Osteocyte (in vitro differentiated cells): Measurements from ENCODE around the gene PSMB5. TPM values are rescaled to one million over a fixed set of nuclear protein-coding genes. Genes with fewer than 3 reads are reported as not detected.

Experiments
- DNase-seq: peaks from one replicate; pipeline ENCODE4 v3.0.0; 2021; ENCODE audit warnings: mixed read lengths; ENCODE audit not compliant: unreplicated experiment; ENCODE audit errors: extremely low spot score
- H3K27ac Mint-ChIP-seq: one replicate; pipeline ENCODE4 v1.8.0; 2021; ENCODE audit warnings: mild to moderate bottlenecking, mixed read lengths; ENCODE audit not compliant: unreplicated experiment
- H3K27me3 Mint-ChIP-seq: one replicate; pipeline ENCODE4 v1.8.0; 2021; ENCODE audit warnings: mixed read lengths; ENCODE audit not compliant: unreplicated experiment
- H3K36me3 Mint-ChIP-seq: one replicate; pipeline ENCODE4 v1.8.0; 2021; ENCODE audit warnings: mixed read lengths; ENCODE audit not compliant: unreplicated experiment
- H3K4me1 Mint-ChIP-seq: one replicate; pipeline ENCODE4 v1.8.0; 2021; ENCODE audit warnings: mixed read lengths; ENCODE audit not compliant: unreplicated experiment
- H3K4me3 Mint-ChIP-seq: one replicate; pipeline ENCODE4 v1.8.0; 2021; ENCODE audit warnings: mild to moderate bottlenecking, moderate library complexity, mixed read lengths; ENCODE audit not compliant: unreplicated experiment
- H3K9me3 Mint-ChIP-seq: one replicate; pipeline ENCODE4 v1.8.0; 2021; ENCODE audit warnings: mixed read lengths; ENCODE audit not compliant: unreplicated experiment
- CTCF ChIP-seq: fragments of 200-600 bp; sonication (generic); IDR thresholded peaks from 2 replicates; pipeline ENCODE4 v1.5.0; 2021; ENCODE audit warnings: antibody characterized with exemption, mild to moderate bottlenecking, moderate library complexity
- total RNA-seq: library from RNA; stranded (reverse); gene quantifications from 2 replicates; pipeline ENCODE4 v1.2.1, GENCODE V29; 2021

The PSMB5 gene
- total RNA-seq, 1 donor from 2014 or later: 147 TPM

DNA sequence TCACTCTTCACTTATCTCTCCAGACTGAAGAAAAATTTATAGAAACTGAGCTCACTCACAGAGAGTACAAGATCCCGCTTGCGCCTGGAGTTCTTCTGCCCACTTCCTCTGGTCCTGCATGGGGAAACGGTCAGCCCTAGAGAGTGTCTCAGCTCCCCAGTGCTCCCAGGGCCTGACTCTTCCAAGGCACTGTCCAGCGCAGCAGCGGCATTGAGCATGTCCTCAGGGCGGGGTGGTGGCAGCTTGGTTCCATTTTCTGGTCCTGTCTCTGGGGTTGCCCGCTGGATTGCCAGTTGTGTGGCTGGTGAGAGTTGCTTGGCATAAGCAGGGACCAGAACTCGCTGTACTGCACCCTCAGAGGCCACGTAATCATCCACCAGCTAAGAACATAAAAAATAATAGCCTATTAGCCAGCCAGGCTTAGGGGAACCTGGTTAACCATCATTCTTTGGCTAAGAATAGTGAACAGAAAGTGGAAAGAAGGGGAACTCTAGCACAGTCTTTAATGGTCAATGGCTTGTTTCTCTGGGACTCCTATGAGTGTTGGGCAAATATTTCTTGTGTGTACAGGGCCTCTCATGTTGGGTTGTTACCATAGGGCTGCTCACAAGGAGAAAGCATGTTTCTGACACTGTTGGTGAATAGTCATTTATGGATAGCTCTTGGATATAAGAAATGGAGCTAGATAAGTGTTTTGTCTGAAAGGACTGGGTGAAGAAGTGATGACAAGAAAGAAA lies 38.6 kb downstream of the PSMB5 start:
- TF ChIP-seq CTCF: no peak
- H3K36me3 Mint-ChIP-seq: peaks cover 3% of the 10 kb centered on the region
- DNase-seq: no peak
- H3K4me3 Mint-ChIP-seq: no peak overlapping the region
- no peaks in the 10 kb centered on the region for H3K9me3 Mint-ChIP-seq
- H3K4me1 Mint-ChIP-seq: peaks cover 15% of the 10 kb centered on the region
- no peaks in the 10 kb centered on the region for H3K27me3 Mint-ChIP-seq
- no peak overlapping the region for H3K27ac Mint-ChIP-seq

GRCh38 chr14:22994762-22995275 lies 39.9 kb downstream of the PSMB5 start:
- DNase-seq: no peak
- Mint-ChIP-seq H3K27ac (peak overlapping the region; percentile 66), H3K9me3 (no peaks in the 10 kb centered on the region), H3K36me3 (peaks cover 3% of the 10 kb centered on the region), H3K27me3 (no peaks in the 10 kb centered on the region), H3K4me1 (peaks cover 15% of the 10 kb centered on the region), H3K4me3 (no peak overlapping the region)
- TF ChIP-seq CTCF: peak; percentile 73

DNA sequence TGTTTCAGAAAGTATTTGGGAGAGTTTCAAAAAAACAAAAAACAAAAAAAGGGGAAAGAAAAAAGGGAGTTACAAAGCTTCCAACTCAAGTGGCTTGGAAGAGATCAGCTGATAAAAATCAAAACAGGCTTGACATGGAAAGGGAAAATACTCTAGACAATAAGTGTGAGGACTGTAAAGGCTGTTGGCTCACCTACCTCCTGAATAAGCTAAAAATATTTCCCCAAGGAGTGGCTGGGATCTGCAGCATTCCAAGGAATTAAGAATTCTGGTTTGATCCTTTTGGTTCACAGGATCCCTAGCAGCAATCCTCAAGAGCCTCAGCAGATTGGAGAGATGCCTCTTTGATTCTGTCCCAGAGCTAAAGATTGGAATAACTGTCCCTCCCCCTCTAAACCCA lies 41.2 kb downstream of the PSMB5 start:
- Mint-ChIP-seq H3K27ac (no peak overlapping the region), H3K4me3 (no peak overlapping the region), H3K4me1 (peaks cover 15% of the 10 kb centered on the region), H3K36me3 (peaks cover 3% of the 10 kb centered on the region), H3K27me3 (no peaks in the 10 kb centered on the region), H3K9me3 (no peaks in the 10 kb centered on the region)
- TF ChIP-seq CTCF: no peak
- no peak for DNase-seq

DNA sequence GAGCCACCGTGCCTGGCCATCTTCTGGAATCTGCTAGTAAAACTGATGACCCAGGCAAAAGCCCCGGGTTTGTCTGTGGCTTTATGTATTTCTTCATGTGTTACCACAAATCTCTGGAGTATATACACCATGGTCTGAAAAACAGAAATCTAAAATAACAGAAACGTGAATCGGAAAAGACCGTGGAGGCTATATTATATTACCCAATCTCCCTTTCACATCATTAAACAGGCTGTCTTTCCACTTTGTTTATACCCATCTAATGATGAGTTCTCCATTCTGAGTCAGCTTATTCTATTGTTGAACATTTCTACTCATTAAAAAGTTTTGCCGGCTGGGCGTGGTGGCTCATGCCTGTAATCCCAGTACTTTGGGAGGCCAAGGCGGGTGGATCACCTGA lies 42.8 kb downstream of the PSMB5 start:
- Mint-ChIP-seq H3K27ac (no peak overlapping the region), H3K27me3 (no peaks in the 10 kb centered on the region), H3K9me3 (no peaks in the 10 kb centered on the region), H3K4me3 (no peak overlapping the region), H3K4me1 (peaks cover 15% of the 10 kb centered on the region), H3K36me3 (peaks cover 3% of the 10 kb centered on the region)
- TF ChIP-seq CTCF: no peak
- no peak for DNase-seq

DNA sequence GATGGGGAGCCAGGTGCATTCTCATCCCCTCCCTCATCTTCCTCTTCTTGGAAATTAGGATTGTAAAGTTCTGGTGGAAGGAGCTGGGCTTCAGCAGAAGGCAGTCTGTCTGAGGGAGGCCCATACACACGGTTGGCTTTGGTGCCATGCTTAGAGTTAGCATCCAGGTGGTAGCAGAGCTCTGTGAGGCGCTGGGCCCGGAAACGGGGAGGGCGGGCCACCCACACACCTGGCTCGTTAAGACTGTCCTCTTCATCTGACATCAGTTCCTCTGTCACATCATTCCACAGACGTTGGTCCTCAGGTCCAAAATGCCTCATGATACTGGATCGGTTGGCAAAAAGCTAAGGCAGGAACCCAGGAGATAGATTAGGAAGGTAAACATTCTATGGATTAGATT lies 47.4 kb downstream of the PSMB5 start:
- H3K27ac Mint-ChIP-seq: no peak overlapping the region
- peaks cover 8% of the 10 kb centered on the region for H3K4me1 Mint-ChIP-seq
- no peaks in the 10 kb centered on the region for H3K27me3 Mint-ChIP-seq
- H3K9me3 Mint-ChIP-seq: no peaks in the 10 kb centered on the region
- no peak overlapping the region for H3K4me3 Mint-ChIP-seq
- H3K36me3 Mint-ChIP-seq: no peaks in the 10 kb centered on the region
- no peak for TF ChIP-seq CTCF
- DNase-seq: no peak
